Stimulated activated CD4-positive, alpha-beta T cell treated with anti-CD3 and anti-CD28 coated beads, Interleukin-2, amount 100 ng/mL, for 24 hours (primary cell): ENCODE measurements around the gene MSS51.

ENCODE experiments used
- DNase-seq, 2 donors: peaks; one replicate each; pipeline ENCODE4 v3.0.0-alpha.2; 2020

Gene MSS51

GRCh38 chr10:73433538-73433867 lies at the start of gene MSS51:
TSS of gene MSS51 (minus strand) at chr10:73433561. CDS start at chr10:73428284, 5,277 bp downstream.
- DNase-seq, result no peak

GRCh38 chr10:73480158-73480557 lies 46.8 kb upstream of the MSS51 start:
- no peak for DNase-seq

GRCh38 chr10:73478636-73479035 lies 45.3 kb upstream of the MSS51 start:
- no peak for DNase-seq

- DNase-seq, result no peak
These were observed 37.9 kb upstream of the MSS51 start for GRCh38 chr10:73471226-73471625.

- DNase-seq, result no peak
These were observed 36.2 kb upstream of the MSS51 start for GRCh38 chr10:73469579-73469978.

GRCh38 chr10:73467206-73467605 lies 33.8 kb upstream of the MSS51 start:
- no peak for DNase-seq

GRCh38 chr10:73465978-73466726 lies 32.8 kb upstream of the MSS51 start:
- no peak for DNase-seq

- no peak for DNase-seq
These were observed 27.5 kb upstream of the MSS51 start for GRCh38 chr10:73460897-73461296.

GRCh38 chr10:73459683-73460314 lies 26.4 kb upstream of the MSS51 start:
- no peak for DNase-seq

GRCh38 chr10:73456187-73456890 lies 23.0 kb upstream of the MSS51 start:
- no peak for DNase-seq

- no peak for DNase-seq
These were observed 15.8 kb upstream of the MSS51 start for GRCh38 chr10:73449113-73449512.

GRCh38 chr10:73448384-73448783 lies 15.0 kb upstream of the MSS51 start:
- DNase-seq, result no peak

GRCh38 chr10:73446926-73447325 lies 13.6 kb upstream of the MSS51 start:
- no peak for DNase-seq

GRCh38 chr10:73444457-73444856 lies 11.1 kb upstream of the MSS51 start:
- DNase-seq, result no peak

- no peak for DNase-seq
These were observed 6.4 kb upstream of the MSS51 start for GRCh38 chr10:73439605-73440312.

- no peak for DNase-seq
These were observed 5.7 kb upstream of the MSS51 start for GRCh38 chr10:73439055-73439454.

- DNase-seq, result no peak
These were observed 469 bp downstream of the MSS51 start for GRCh38 chr10:73432646-73433537.

- DNase-seq, result no peak
These were observed 7.0 kb downstream of the MSS51 start for GRCh38 chr10:73426318-73426717.

GRCh38 chr10:73424478-73424877 lies 8.9 kb downstream of the MSS51 start:
- DNase-seq, result no peak

- DNase-seq, result no peak
These were observed 10.1 kb downstream of the MSS51 start for GRCh38 chr10:73423309-73423708.

GRCh38 chr10:73416571-73416970 lies 16.8 kb downstream of the MSS51 start:
- DNase-seq, result no peak

GRCh38 chr10:73414230-73414945 lies 19.0 kb downstream of the MSS51 start:
- DNase-seq, result no peak
